Vagina (tissue), 2 donors: ENCODE data around the gene PTPN9.

Experiments
- POLR2A ChIP-seq, 2 donors: fragments of 450-650 bp; IDR thresholded peaks; one replicate each; pipeline ENCODE4 v1.6.1; 2017; ENCODE audit warnings: antibody characterized with exemption in 2 of 2, mild to moderate bottlenecking in 2 of 2, moderate library complexity in 2 of 2
- POLR2AphosphoS5 ChIP-seq, 2 donors: sonication (generic); formaldehyde crosslinking; IDR thresholded peaks; one replicate each; pipeline ENCODE4 v1.9.0; 2017; ENCODE audit warnings: antibody characterized with exemption in 2 of 2, mild to moderate bottlenecking in 2 of 2, low read depth in 1 of 2; ENCODE audit not compliant: insufficient read depth in 1 of 2
- TF ChIP-seq, protein P1 (sequence below), 3 experiments: fragments of 450-650 bp in 2 of 3; fragments of 200-600 bp in 1 of 3; sonication (generic) in 1 of 3; IDR thresholded peaks; one replicate each; pipeline ENCODE4 v1.5.1; 2017 to 2019; ENCODE audit warnings: antibody characterized with exemption in 3 of 3, mild to moderate bottlenecking in 2 of 3, moderate library complexity in 2 of 3

DNA sequence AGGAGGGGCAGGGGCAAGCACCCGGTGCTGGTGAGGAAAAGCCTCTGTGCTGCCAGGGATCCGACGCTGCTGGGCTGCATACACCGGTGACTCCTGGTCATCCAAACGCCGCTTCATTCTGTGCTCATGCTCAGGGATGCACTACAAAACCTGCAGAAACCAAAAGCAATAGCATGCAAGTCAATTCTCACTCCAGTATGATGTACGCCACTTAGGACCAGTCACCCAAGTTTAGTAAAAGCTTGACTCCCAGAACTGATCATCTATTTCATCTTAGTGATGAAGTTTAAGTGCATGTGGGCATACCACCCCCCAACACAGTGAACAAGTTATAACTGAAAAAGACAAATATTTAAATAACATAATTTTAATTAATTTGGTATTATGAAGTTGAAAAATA lies 148.9 kb downstream of the PTPN9 start:
- TF ChIP-seq, protein P1, sequence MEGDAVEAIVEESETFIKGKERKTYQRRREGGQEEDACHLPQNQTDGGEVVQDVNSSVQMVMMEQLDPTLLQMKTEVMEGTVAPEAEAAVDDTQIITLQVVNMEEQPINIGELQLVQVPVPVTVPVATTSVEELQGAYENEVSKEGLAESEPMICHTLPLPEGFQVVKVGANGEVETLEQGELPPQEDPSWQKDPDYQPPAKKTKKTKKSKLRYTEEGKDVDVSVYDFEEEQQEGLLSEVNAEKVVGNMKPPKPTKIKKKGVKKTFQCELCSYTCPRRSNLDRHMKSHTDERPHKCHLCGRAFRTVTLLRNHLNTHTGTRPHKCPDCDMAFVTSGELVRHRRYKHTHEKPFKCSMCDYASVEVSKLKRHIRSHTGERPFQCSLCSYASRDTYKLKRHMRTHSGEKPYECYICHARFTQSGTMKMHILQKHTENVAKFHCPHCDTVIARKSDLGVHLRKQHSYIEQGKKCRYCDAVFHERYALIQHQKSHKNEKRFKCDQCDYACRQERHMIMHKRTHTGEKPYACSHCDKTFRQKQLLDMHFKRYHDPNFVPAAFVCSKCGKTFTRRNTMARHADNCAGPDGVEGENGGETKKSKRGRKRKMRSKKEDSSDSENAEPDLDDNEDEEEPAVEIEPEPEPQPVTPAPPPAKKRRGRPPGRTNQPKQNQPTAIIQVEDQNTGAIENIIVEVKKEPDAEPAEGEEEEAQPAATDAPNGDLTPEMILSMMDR (IDR thresholded peaks at IDR 0.05): no peak
- no peak for TF ChIP-seq POLR2A (IDR thresholded peaks at IDR 0.05)
- no peak for TF ChIP-seq POLR2AphosphoS5 (IDR thresholded peaks at IDR 0.05; ENCODE audit: insufficient read depth in 1 of 2, low read depth in 1 of 2)
